Karpas-422 (cell line): ENCODE results near the gene CSF3. TPM values are rescaled to one million over a fixed set of nuclear protein-coding genes. Genes with fewer than 3 reads are reported as not detected.

Source experiments
- DNase-seq: peaks from one replicate; pipeline ENCODE4 v3.0.0-alpha.2; 2015
- H2AFZ ChIP-seq: fragments of 200-600 bp; sonication (generic); 2 replicates; pipeline ENCODE4 v1.6.1; 2014; ENCODE audit warnings: antibody characterized with exemption, low read length, mixed read lengths
- H3K27ac ChIP-seq: fragments of 200-600 bp; sonication (generic); 2 replicates; pipeline ENCODE4 v1.5.1; 2014; ENCODE audit warnings: mild to moderate bottlenecking, low read length, moderate library complexity
- H3K27me3 ChIP-seq: fragments of 200-600 bp; sonication (generic); 2 replicates; pipeline ENCODE4 v1.6.1; 2014; ENCODE audit warnings: low read length, mixed read lengths
- H3K36me3 ChIP-seq: fragments of 200-600 bp; sonication (generic); 2 replicates; pipeline ENCODE4 v1.6.1; 2014; ENCODE audit warnings: low read length, mixed read lengths; ENCODE audit not compliant: insufficient read depth
- H3K4me1 ChIP-seq: fragments of 200-600 bp; sonication (generic); 2 replicates; pipeline ENCODE4 v1.6.1; 2014; ENCODE audit warnings: mild to moderate bottlenecking, low read length, mixed read lengths
- H3K4me2 ChIP-seq: fragments of 200-600 bp; sonication (generic); 2 replicates; pipeline ENCODE4 v1.6.1; 2014; ENCODE audit warnings: low read length, low read depth, mild to moderate bottlenecking; ENCODE audit not compliant: poor library complexity, severe bottlenecking
- H3K4me3 ChIP-seq: fragments of 200-600 bp; sonication (generic); 2 replicates; pipeline ENCODE4 v1.5.1; 2014; ENCODE audit warnings: mild to moderate bottlenecking, antibody characterized with exemption, low read length, mixed read lengths
- H3K79me2 ChIP-seq: fragments of 200-600 bp; sonication (generic); 2 replicates; pipeline ENCODE4 v1.6.1; 2014; ENCODE audit warnings: mild to moderate bottlenecking, low read length, mixed read lengths
- H3K9ac ChIP-seq: fragments of 200-600 bp; sonication (generic); 2 replicates; pipeline ENCODE4 v1.6.0; 2014; ENCODE audit warnings: low read length
- H3K9me2 ChIP-seq: fragments of 200-600 bp; sonication (generic), shearing (Covaris generic); replicated peaks from 2 replicates; pipeline ENCODE4 v1.6.0; 2014; ENCODE audit warnings: mild to moderate bottlenecking, low read length, moderate library complexity; ENCODE audit not compliant: insufficient read depth
- H3K9me3 ChIP-seq: fragments of 300-700, 200-600 bp; sonication (generic); 2 replicates; pipeline ENCODE4 v1.6.1; 2014; ENCODE audit warnings: low read length, mixed read lengths
- H4K20me1 ChIP-seq: fragments of 200-600 bp; sonication (generic); 2 replicates; pipeline ENCODE4 v1.6.1; 2014; ENCODE audit warnings: mild to moderate bottlenecking, antibody characterized with exemption, low read length, low read depth; ENCODE audit not compliant: insufficient read depth
- total RNA-seq: library from RNA; depleted of rRNA; stranded (reverse); fragments of >200 nt; shearing (Covaris generic); gene quantifications from 2 replicates; pipeline ENCODE4 v1.2.3, GENCODE V29; 2014; ENCODE audit warnings: low replicate concordance; rRNA removed

The CSF3 gene, protein sequence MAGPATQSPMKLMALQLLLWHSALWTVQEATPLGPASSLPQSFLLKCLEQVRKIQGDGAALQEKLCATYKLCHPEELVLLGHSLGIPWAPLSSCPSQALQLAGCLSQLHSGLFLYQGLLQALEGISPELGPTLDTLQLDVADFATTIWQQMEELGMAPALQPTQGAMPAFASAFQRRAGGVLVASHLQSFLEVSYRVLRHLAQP
- total RNA-seq: not detected in 2 replicates

DNA sequence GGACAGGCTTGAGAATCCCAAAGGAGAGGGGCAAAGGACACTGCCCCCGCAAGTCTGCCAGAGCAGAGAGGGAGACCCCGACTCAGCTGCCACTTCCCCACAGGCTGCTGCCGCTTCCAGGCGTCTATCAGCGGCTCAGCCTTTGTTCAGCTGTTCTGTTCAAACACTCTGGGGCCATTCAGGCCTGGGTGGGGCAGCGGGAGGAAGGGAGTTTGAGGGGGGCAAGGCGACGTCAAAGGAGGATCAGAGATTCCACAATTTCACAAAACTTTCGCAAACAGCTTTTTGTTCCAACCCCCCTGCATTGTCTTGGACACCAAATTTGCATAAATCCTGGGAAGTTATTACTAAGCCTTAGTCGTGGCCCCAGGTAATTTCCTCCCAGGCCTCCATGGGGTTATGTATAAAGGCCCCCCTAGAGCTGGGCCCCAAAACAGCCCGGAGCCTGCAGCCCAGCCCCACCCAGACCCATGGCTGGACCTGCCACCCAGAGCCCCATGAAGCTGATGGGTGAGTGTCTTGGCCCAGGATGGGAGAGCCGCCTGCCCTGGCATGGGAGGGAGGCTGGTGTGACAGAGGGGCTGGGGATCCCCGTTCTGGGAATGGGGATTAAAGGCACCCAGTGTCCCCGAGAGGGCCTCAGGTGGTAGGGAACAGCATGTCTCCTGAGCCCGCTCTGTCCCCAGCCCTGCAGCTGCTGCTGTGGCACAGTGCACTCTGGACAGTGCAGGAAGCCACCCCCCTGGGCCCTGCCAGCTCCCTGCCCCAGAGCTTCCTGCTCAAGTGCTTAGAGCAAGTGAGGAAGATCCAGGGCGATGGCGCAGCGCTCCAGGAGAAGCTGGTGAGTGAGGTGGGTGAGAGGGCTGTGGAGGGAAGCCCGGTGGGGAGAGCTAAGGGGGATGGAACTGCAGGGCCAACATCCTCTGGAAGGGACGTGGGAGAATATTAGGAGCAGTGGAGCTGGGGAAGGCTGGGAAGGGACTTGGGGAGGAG, at the start of gene CSF3:
CSF3 (plus strand) TSS at position 436 of the 993 bp plus-strand sequence; CDS start at position 471, 35 bp downstream.
- Histone ChIP-seq H3K9me3 (no peaks in the 10 kb centered on the region), H3K4me1 (no peaks in the 10 kb centered on the region), H3K4me2 (no peak within 1 kb of the TSS), H4K20me1 (no peaks in the 10 kb centered on the region), H3K36me3 (no peaks in the 10 kb centered on the region), H3K27me3 (no peaks in the 10 kb centered on the region), H3K9ac (no peak within 1 kb of the TSS), H3K4me3 (no peak within 1 kb of the TSS), H3K27ac (no peak within 1 kb of the TSS), H3K79me2 (no peaks in the 10 kb centered on the region), H2AFZ (no peak within 1 kb of the TSS), H3K9me2 (no peaks in the 10 kb centered on the region)
- DNase-seq: no peak

- Histone ChIP-seq H3K27me3 (no peaks in the 10 kb centered on the region), H3K9me2 (no peaks in the 10 kb centered on the region), H3K4me2 (no peak overlapping the region), H3K36me3 (no peaks in the 10 kb centered on the region), H3K9me3 (no peaks in the 10 kb centered on the region), H3K4me1 (no peaks in the 10 kb centered on the region), H4K20me1 (no peaks in the 10 kb centered on the region), H3K9ac (no peak overlapping the region), H3K4me3 (no peak overlapping the region), H2AFZ (no peak overlapping the region), H3K27ac (no peak overlapping the region), H3K79me2 (no peaks in the 10 kb centered on the region)
- DNase-seq: no peak
Observed at GRCh38 chr17:39966771-39967170, 48.5 kb upstream of the CSF3 start.

DNA sequence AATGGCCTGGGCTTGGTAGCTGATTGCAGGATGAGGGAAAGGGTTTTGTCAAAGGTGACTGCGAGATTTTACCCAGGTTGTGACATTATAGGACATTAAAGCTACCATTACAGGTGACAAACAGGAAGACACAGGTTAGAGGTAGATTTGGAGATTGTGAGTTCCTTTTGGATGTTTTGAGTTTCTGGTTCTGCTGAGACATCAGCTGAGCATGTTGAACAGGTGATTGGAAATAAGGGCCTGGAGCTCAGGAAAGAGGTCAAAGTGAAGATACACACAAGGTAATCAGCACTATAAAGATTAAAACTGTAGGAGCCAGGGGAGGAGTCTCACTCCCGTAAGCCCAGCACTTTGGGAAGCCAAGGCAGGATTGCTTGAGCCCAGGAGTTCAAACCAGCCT, 46.5 kb upstream of the CSF3 start:
- no peak overlapping the region for H2AFZ ChIP-seq
- H3K4me2 ChIP-seq: no peak overlapping the region
- no peak overlapping the region for H3K4me3 ChIP-seq
- no peaks in the 10 kb centered on the region for H4K20me1 ChIP-seq
- H3K4me1 ChIP-seq: no peaks in the 10 kb centered on the region
- no peaks in the 10 kb centered on the region for H3K36me3 ChIP-seq
- H3K79me2 ChIP-seq: no peaks in the 10 kb centered on the region
- no peaks in the 10 kb centered on the region for H3K9me2 ChIP-seq
- no peak overlapping the region for H3K27ac ChIP-seq
- H3K27me3 ChIP-seq: no peaks in the 10 kb centered on the region
- no peak overlapping the region for H3K9ac ChIP-seq
- no peak for DNase-seq
- no peaks in the 10 kb centered on the region for H3K9me3 ChIP-seq

DNA sequence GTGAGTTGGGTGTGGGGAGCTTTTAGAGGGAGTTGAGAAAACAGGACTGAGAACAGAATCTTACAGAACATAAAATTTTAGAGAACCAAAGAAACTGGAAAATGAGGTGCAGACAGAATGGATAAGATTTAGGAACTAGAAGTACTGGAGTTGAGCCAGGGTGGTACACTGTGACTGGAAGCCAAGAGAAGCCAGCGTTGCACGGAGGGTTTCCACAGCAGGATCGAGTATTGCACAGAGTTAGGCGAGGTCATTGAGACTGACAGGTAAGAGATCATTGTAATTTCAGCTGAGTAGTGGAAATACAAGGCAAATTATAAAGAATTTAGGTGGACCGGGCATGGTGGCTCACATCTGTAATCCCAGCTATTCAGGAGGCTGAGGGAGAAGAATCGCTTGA, 45.9 kb upstream of the CSF3 start:
- no peaks in the 10 kb centered on the region for H3K9me3 ChIP-seq
- no peaks in the 10 kb centered on the region for H3K36me3 ChIP-seq
- H3K9me2 ChIP-seq: no peaks in the 10 kb centered on the region
- H3K27me3 ChIP-seq: no peaks in the 10 kb centered on the region
- no peaks in the 10 kb centered on the region for H3K79me2 ChIP-seq
- H3K4me3 ChIP-seq: no peak overlapping the region
- no peak overlapping the region for H3K9ac ChIP-seq
- no peak overlapping the region for H2AFZ ChIP-seq
- no peak for DNase-seq
- no peak overlapping the region for H3K4me2 ChIP-seq
- H3K27ac ChIP-seq: no peak overlapping the region
- H3K4me1 ChIP-seq: no peaks in the 10 kb centered on the region
- H4K20me1 ChIP-seq: no peaks in the 10 kb centered on the region

- H3K9ac ChIP-seq: no peak overlapping the region
- no peak for DNase-seq
- no peaks in the 10 kb centered on the region for H4K20me1 ChIP-seq
- H3K27me3 ChIP-seq: no peaks in the 10 kb centered on the region
- H3K36me3 ChIP-seq: no peaks in the 10 kb centered on the region
- H3K4me1 ChIP-seq: no peaks in the 10 kb centered on the region
- H2AFZ ChIP-seq: no peak overlapping the region
- no peak overlapping the region for H3K4me3 ChIP-seq
- H3K4me2 ChIP-seq: no peak overlapping the region
- no peaks in the 10 kb centered on the region for H3K9me3 ChIP-seq
- no peaks in the 10 kb centered on the region for H3K9me2 ChIP-seq
- no peak overlapping the region for H3K27ac ChIP-seq
- H3K79me2 ChIP-seq: no peaks in the 10 kb centered on the region
Observed at GRCh38 chr17:39970157-39970692, 45.0 kb upstream of the CSF3 start.

GRCh38 chr17:39971076-39971603, 44.1 kb upstream of the CSF3 start:
- Histone ChIP-seq H3K27me3 (no peaks in the 10 kb centered on the region), H2AFZ (no peak overlapping the region), H3K36me3 (no peaks in the 10 kb centered on the region), H3K27ac (no peak overlapping the region), H3K79me2 (no peaks in the 10 kb centered on the region), H3K4me1 (no peaks in the 10 kb centered on the region), H3K4me2 (no peak overlapping the region), H3K9me2 (no peaks in the 10 kb centered on the region), H3K9ac (no peak overlapping the region), H3K4me3 (no peak overlapping the region), H3K9me3 (no peaks in the 10 kb centered on the region), H4K20me1 (no peaks in the 10 kb centered on the region)
- DNase-seq: no peak

DNA sequence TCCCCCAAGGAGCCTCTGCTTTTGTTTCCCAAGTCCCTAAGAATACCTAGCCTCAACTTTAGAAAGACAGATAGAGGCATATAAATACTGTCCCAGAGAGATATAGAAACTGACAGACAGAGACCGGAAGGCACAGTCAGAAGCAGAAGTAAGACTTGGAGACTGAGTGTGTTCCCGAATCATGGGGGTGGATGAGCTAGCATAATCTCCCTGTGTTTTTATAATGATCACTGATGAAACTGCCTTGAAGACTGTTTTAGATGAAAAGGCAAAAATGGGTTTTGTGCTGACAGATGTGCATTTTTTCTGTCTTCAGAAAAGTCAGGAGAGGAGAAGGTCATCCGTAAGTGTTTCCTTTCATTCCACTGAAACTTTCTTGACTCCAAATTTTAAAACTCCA, 43.0 kb upstream of the CSF3 start:
- H3K27ac ChIP-seq: no peak overlapping the region
- no peak overlapping the region for H3K4me2 ChIP-seq
- H4K20me1 ChIP-seq: no peaks in the 10 kb centered on the region
- H3K9me3 ChIP-seq: no peaks in the 10 kb centered on the region
- H3K4me1 ChIP-seq: peaks cover 6% of the 10 kb centered on the region; the same call in 1 of the 2 replicates
- H3K36me3 ChIP-seq: no peaks in the 10 kb centered on the region
- H2AFZ ChIP-seq: no peak overlapping the region
- H3K9me2 ChIP-seq: no peaks in the 10 kb centered on the region
- no peak overlapping the region for H3K9ac ChIP-seq
- H3K4me3 ChIP-seq: no peak overlapping the region
- H3K79me2 ChIP-seq: no peaks in the 10 kb centered on the region
- no peaks in the 10 kb centered on the region for H3K27me3 ChIP-seq
- DNase-seq: no peak

DNA sequence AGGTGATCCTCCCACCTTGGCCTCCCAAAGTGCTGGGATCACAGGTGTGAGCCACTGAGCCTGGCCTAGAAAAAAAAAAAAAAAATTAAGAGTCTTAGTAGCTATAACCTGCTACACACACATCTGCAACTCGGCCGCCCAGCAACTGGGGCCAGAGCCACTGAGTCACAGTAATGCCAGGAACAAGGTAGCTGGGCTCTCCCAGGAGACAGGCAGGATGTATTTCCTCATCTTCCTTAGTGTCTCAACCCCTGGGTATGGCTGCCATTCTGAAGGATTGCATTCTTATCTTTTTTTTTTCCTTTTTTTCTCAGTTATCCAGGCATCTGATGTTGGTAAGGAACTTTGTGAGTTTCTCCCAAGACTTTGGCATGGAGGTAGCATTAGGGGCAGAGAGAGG, 41.7 kb upstream of the CSF3 start:
- Histone ChIP-seq H4K20me1 (no peaks in the 10 kb centered on the region), H3K79me2 (no peaks in the 10 kb centered on the region), H3K4me3 (no peak overlapping the region), H3K9me3 (no peaks in the 10 kb centered on the region), H3K27ac (no peak overlapping the region), H3K36me3 (no peaks in the 10 kb centered on the region), H3K9ac (no peak overlapping the region), H3K27me3 (no peaks in the 10 kb centered on the region), H3K4me1 (peaks cover 6% of the 10 kb centered on the region; the same call in 1 of the 2 replicates), H3K9me2 (no peaks in the 10 kb centered on the region), H2AFZ (no peak overlapping the region), H3K4me2 (no peak overlapping the region)
- no peak for DNase-seq
